Measurements from ENCODE around the gene HMOX2. TPM values are rescaled to one million over a fixed set of nuclear protein-coding genes. Genes with fewer than 3 reads are reported as not detected.

The HMOX2 gene
- total RNA-seq, 1 donor from 2014 or later, result 39.6 TPM

- Mint-ChIP-seq H3K36me3 (ENCODE audit: low read depth) (peaks cover 6% of the 10 kb centered on the region), H3K27me3 (ENCODE audit: low read depth) (no peaks in the 10 kb centered on the region), H3K9me3 (no peaks in the 10 kb centered on the region), H3K4me1 (no peaks in the 10 kb centered on the region), H3K27ac (ENCODE audit: unreplicated experiment) (peak overlapping the region; percentile 63), H3K4me3 (no peak overlapping the region)
- no peak for DNase-seq (ENCODE audit: low read depth, low spot score)
- TF ChIP-seq CTCF (conservative IDR thresholded peaks at IDR 0.05), result no peak
Measured at GRCh38 chr16:4433914-4434787, 42.0 kb upstream of the HMOX2 start.

- Mint-ChIP-seq H3K36me3 (ENCODE audit: low read depth) (peaks cover 6% of the 10 kb centered on the region), H3K4me1 (no peaks in the 10 kb centered on the region), H3K4me3 (no peak overlapping the region), H3K27ac (ENCODE audit: unreplicated experiment) (no peak overlapping the region), H3K27me3 (ENCODE audit: low read depth) (no peaks in the 10 kb centered on the region), H3K9me3 (no peaks in the 10 kb centered on the region)
- no peak for TF ChIP-seq CTCF (conservative IDR thresholded peaks at IDR 0.05)
- no peak for DNase-seq (ENCODE audit: low read depth, low spot score)
Measured at GRCh38 chr16:4435337-4436067, 40.7 kb upstream of the HMOX2 start.

- H3K9me3 Mint-ChIP-seq, result no peaks in the 10 kb centered on the region
- peaks cover 7% of the 10 kb centered on the region for H3K36me3 Mint-ChIP-seq (ENCODE audit: low read depth)
Measured at GRCh38 chr16:4437366-4437765, 38.8 kb upstream of the HMOX2 start.

GRCh38 chr16:4442371-4442770 is 33.8 kb upstream of the HMOX2 start:
- H3K9me3 Mint-ChIP-seq, result no peaks in the 10 kb centered on the region
- H3K27me3 Mint-ChIP-seq (ENCODE audit: low read depth), result no peaks in the 10 kb centered on the region
- no peak overlapping the region for H3K4me3 Mint-ChIP-seq
- no peak overlapping the region for H3K27ac Mint-ChIP-seq (ENCODE audit: unreplicated experiment)
- no peak for DNase-seq (ENCODE audit: low read depth, low spot score)
- no peak for TF ChIP-seq CTCF (conservative IDR thresholded peaks at IDR 0.05)
- no peaks in the 10 kb centered on the region for H3K4me1 Mint-ChIP-seq
- peaks cover 5% of the 10 kb centered on the region for H3K36me3 Mint-ChIP-seq (ENCODE audit: low read depth)

More at GRCh38 chr16:4437366-4437765, 38.8 kb upstream of the HMOX2 start:
- no peak overlapping the region for H3K27ac Mint-ChIP-seq (ENCODE audit: unreplicated experiment)
- no peaks in the 10 kb centered on the region for H3K4me1 Mint-ChIP-seq
- no peak for TF ChIP-seq CTCF (conservative IDR thresholded peaks at IDR 0.05)
- no peak overlapping the region for H3K4me3 Mint-ChIP-seq
- H3K27me3 Mint-ChIP-seq (ENCODE audit: low read depth), result no peaks in the 10 kb centered on the region
- DNase-seq (ENCODE audit: low read depth, low spot score), result no peak

- no peak overlapping the region for H3K27ac Mint-ChIP-seq (ENCODE audit: unreplicated experiment)
- no peak for DNase-seq (ENCODE audit: low read depth, low spot score)
- no peaks in the 10 kb centered on the region for H3K9me3 Mint-ChIP-seq
- no peaks in the 10 kb centered on the region for H3K4me1 Mint-ChIP-seq
- TF ChIP-seq CTCF (conservative IDR thresholded peaks at IDR 0.05), result no peak
- H3K27me3 Mint-ChIP-seq (ENCODE audit: low read depth), result no peaks in the 10 kb centered on the region
- no peak overlapping the region for H3K4me3 Mint-ChIP-seq
- peaks cover 5% of the 10 kb centered on the region for H3K36me3 Mint-ChIP-seq (ENCODE audit: low read depth)
Measured at GRCh38 chr16:4443271-4443670, 32.9 kb upstream of the HMOX2 start.

Data from neural crest cell (in vitro differentiated cells).